Trophoblast cell (in vitro differentiated cells and primary cell): ENCODE results near the gene ENO2.

Source experiments
- DNase-seq, 2 donors: peaks; one replicate each; pipeline ENCODE4 v3.0.0-alpha.2; 2016
- H2AFZ ChIP-seq: 2 replicates; pipeline ENCODE4 v1.6.1; 2013; ENCODE audit warnings: low read length, moderate library complexity, mild to moderate bottlenecking; ENCODE audit not compliant: insufficient read depth, poor library complexity
- H2AK5ac ChIP-seq: 2 replicates; pipeline ENCODE4 v1.6.1; 2013; ENCODE audit warnings: mild to moderate bottlenecking, low read length
- H2BK120ac ChIP-seq: 2 replicates; pipeline ENCODE4 v1.6.1; 2013; ENCODE audit warnings: low read length, mild to moderate bottlenecking, moderate library complexity; ENCODE audit not compliant: insufficient read depth, poor library complexity
- H2BK12ac ChIP-seq: 2 replicates; pipeline ENCODE4 v1.6.1; 2013; ENCODE audit warnings: mild to moderate bottlenecking, low read length, moderate library complexity
- H2BK5ac ChIP-seq: 2 replicates; pipeline ENCODE4 v1.6.1; 2013; ENCODE audit warnings: low read length, low read depth, moderate library complexity, mild to moderate bottlenecking; ENCODE audit not compliant: poor library complexity
- H3K14ac ChIP-seq: 2 replicates; pipeline ENCODE4 v1.6.1; 2013; ENCODE audit warnings: mild to moderate bottlenecking, low read length
- H3K18ac ChIP-seq: 2 replicates; pipeline ENCODE4 v1.6.1; 2013; ENCODE audit warnings: mild to moderate bottlenecking, low read length
- H3K23ac ChIP-seq: 2 replicates; pipeline ENCODE4 v1.6.1; 2013; ENCODE audit warnings: low read length
- H3K27ac ChIP-seq: 2 replicates; pipeline ENCODE4 v1.5.1; 2013; ENCODE audit warnings: low read depth, mild to moderate bottlenecking, inconsistent platforms, low read length, moderate library complexity
- H3K27me3 ChIP-seq: 2 replicates; pipeline ENCODE4 v1.6.1; 2013; ENCODE audit warnings: inconsistent platforms, mild to moderate bottlenecking, low read length, moderate library complexity; ENCODE audit not compliant: insufficient read depth
- H3K36me3 ChIP-seq, 2 experiments: 1 replicate in 1 of 2; 2 replicates in 1 of 2; pipeline ENCODE4 v1.6.1; 2013; ENCODE audit warnings: low read length in 2 of 2, mild to moderate bottlenecking in 2 of 2, moderate library complexity in 1 of 2; ENCODE audit not compliant: insufficient read depth in 2 of 2, control insufficient read depth in 1 of 2
- H3K4ac ChIP-seq: 2 replicates; pipeline ENCODE4 v1.6.1; 2013; ENCODE audit warnings: low read depth, mild to moderate bottlenecking, low read length, moderate library complexity
- H3K4me1 ChIP-seq, 2 experiments: 1 replicate in 1 of 2; 2 replicates in 1 of 2; pipeline ENCODE4 v1.6.1; 2013; ENCODE audit warnings: low read length in 2 of 2, mild to moderate bottlenecking in 2 of 2, moderate library complexity in 1 of 2; ENCODE audit not compliant: insufficient read depth in 2 of 2, control insufficient read depth in 1 of 2
- H3K4me2 ChIP-seq: 2 replicates; pipeline ENCODE4 v1.6.1; 2013; ENCODE audit warnings: inconsistent platforms, mild to moderate bottlenecking, low read length, moderate library complexity
- H3K4me3 ChIP-seq: 2 replicates; pipeline ENCODE4 v1.5.1; 2013; ENCODE audit warnings: mild to moderate bottlenecking, low read depth, low read length, inconsistent platforms
- H3K79me1 ChIP-seq: one replicate; pipeline ENCODE4 v1.6.1; 2013; ENCODE audit warnings: low read length
- H3K79me2 ChIP-seq: 2 replicates; pipeline ENCODE4 v1.6.1; 2013; ENCODE audit warnings: low read length, mild to moderate bottlenecking; ENCODE audit not compliant: control insufficient read depth, insufficient read depth, poor library complexity
- H3K9ac ChIP-seq: 2 replicates; pipeline ENCODE4 v1.6.1; 2013; ENCODE audit warnings: mild to moderate bottlenecking, low read length
- H3K9me3 ChIP-seq: 2 replicates; pipeline ENCODE4 v1.6.1; 2013; ENCODE audit warnings: low read depth, mild to moderate bottlenecking, control low read depth, inconsistent platforms, low read length; ENCODE audit not compliant: insufficient read depth
- H4K12ac ChIP-seq: 2 replicates; pipeline ENCODE4 v1.6.1; 2013; ENCODE audit warnings: low read depth, mild to moderate bottlenecking, low read length, moderate library complexity
- H4K8ac ChIP-seq: 2 replicates; pipeline ENCODE4 v1.6.1; 2013; ENCODE audit warnings: low read depth, mild to moderate bottlenecking, low read length, moderate library complexity
- H4K91ac ChIP-seq: one replicate; pipeline ENCODE4 v1.6.1; 2013; ENCODE audit warnings: low read depth, mild to moderate bottlenecking, low read length, moderate library complexity
- WGBS: extraction: QIAGEN DNeasy Blood & Tissue Kit; methylation state at CpG from one replicate; pipeline ENCODE4 v1.1.7; 2013; ENCODE audit warnings: missing lambda C conversion rate; ENCODE audit not compliant: insufficient read length, insufficient coverage; ENCODE audit errors: extremely low coverage; 5-methylcytosine and 5-hydroxymethylcytosine counted together

ENO2 gene

DNA sequence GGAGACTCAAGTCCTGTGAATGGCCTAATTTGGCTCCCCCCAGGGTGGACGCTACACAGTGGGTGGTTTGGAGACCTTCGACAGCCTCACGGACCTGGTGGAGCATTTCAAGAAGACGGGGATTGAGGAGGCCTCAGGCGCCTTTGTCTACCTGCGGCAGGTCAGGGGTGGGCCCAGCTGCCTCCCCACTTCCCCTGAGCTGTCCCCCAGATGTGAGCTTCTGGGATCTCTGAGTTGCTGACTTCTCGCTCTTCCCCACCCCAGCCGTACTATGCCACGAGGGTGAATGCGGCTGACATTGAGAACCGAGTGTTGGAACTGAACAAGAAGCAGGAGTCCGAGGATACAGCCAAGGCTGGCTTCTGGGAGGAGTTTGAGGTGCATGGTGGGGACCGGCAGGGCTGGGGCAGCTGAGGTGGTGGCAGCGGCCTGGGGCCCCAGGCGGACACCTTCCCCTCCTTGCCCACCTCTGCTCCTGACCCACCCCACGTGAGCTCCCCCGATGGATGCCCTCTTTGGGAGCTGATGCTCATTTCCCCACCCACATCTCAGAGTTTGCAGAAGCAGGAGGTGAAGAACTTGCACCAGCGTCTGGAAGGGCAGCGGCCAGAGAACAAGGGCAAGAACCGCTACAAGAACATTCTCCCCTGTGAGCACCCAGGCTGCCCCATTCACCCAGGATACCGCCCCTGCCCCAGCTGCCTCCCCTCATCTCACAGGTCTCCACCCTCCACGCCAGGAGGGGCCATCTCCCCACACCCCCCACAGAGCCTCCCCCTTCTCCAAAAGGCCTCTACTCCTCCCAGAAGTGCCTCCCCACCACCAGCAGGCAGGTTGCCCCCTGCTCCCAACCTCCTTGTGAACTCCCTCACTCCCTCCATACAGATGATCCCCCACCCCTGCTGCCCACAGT lies 41.0 kb downstream of the ENO2 start:
- Histone ChIP-seq H3K4me2 (no peak overlapping the region), H3K4me1 (peaks cover 5 to 10% of the 10 kb centered on the region in 2 experiments), H2AK5ac (no peak overlapping the region), H2AFZ (no peak overlapping the region), H3K14ac (no peak overlapping the region), H3K9ac (no peak overlapping the region), H2BK5ac (no peak overlapping the region), H4K12ac (no peak overlapping the region), H3K27ac (no peak overlapping the region), H3K4me3 (no peak overlapping the region), H3K36me3 (peaks cover 10 to 15% of the 10 kb centered on the region in 2 experiments), H4K91ac (no peak overlapping the region), H3K27me3 (no peaks in the 10 kb centered on the region), H2BK12ac (no peak overlapping the region), H4K8ac (no peak overlapping the region), H3K4ac (no peak overlapping the region), H3K79me2 (no peaks in the 10 kb centered on the region), H3K9me3 (no peaks in the 10 kb centered on the region), H3K79me1 (no peaks in the 10 kb centered on the region), H3K18ac (no peak overlapping the region), H3K23ac (no peak overlapping the region), H2BK120ac (no peak overlapping the region)
- no peak for DNase-seq
- WGBS = no CpG with 5 or more reads among the region's 22 CpGs

DNA sequence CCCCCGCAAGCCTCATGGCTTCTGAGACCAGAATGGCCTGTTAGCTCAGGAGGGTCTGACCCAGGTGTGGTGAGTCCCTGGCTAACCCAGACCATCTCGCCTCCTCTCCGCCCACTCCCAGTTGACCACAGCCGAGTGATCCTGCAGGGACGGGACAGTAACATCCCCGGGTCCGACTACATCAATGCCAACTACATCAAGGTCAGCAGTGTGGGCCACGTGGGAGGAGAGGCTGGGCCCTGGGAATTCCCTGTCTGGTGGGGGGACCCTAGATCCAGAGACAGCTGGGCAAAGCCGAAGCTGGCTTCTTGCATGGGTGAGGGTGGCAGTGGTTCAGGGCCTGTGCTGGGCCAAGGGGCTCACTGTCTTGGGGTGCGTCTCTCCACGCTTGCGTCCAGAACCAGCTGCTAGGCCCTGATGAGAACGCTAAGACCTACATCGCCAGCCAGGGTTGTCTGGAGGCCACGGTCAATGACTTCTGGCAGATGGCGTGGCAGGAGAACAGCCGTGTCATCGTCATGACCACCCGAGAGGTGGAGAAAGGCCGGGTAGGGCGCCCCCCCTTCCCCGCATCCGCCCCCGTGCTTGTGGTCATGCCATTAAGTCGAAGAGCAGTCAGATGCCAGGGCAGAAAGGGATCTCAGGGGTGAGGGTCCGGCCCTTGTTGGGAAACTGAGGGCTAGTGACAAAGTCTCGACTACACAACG lies 41.8 kb downstream of the ENO2 start:
- Histone ChIP-seq H4K12ac (no peak overlapping the region), H3K4me3 (no peak overlapping the region), H4K91ac (no peak overlapping the region)

DNA sequence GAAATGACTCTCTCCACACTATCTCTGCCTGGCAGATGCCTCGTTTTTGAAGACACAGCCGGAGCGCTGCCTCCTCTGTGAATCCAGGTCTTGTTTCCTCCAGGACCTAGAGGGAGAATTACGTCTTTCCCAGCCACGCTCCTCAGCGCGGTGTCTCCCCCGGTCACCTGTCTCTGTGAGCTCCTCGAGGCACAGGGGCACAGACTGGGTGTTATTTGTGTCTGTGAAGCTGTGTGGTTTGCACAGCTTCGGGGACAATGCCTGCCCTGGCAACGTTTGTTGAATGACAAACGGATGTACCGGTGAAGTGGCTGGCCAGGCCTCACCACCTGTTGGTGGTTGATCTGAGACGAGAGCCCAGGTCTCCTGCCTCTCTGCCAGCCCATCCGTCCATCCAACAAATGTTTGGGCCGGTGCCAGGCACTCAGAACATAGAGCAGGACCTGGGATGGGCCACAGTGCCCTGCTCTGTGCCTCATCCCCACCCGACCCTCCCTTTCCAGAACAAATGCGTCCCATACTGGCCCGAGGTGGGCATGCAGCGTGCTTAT lies 42.8 kb downstream of the ENO2 start:
- Histone ChIP-seq H3K9me3 (no peaks in the 10 kb centered on the region), H4K91ac (no peak overlapping the region), H3K4ac (no peak overlapping the region), H4K8ac (no peak overlapping the region), H3K79me1 (peaks cover 10% of the 10 kb centered on the region), H3K79me2 (no peaks in the 10 kb centered on the region), H2BK120ac (no peak overlapping the region), H4K12ac (no peak overlapping the region), H3K36me3 (peaks cover 12 to 16% of the 10 kb centered on the region in 2 experiments), H3K4me2 (no peak overlapping the region), H3K4me1 (peaks cover 0 to 8% of the 10 kb centered on the region in 2 experiments), H2AK5ac (no peak overlapping the region), H3K4me3 (no peak overlapping the region), H2BK12ac (no peak overlapping the region), H3K27ac (no peak overlapping the region), H2AFZ (no peak overlapping the region), H3K23ac (no peak overlapping the region), H3K9ac (no peak overlapping the region), H2BK5ac (no peak overlapping the region), H3K14ac (no peak overlapping the region), H3K18ac (no peak overlapping the region), H3K27me3 (no peaks in the 10 kb centered on the region)
- no CpG with 5 or more reads among the region's 20 CpGs for whole genome bisulfite sequencing
- no peak for DNase-seq

More for the DNA sequence above, 41.8 kb downstream of the ENO2 start:
- H3K4me2 ChIP-seq = no peak overlapping the region
- no peak overlapping the region for H2BK120ac ChIP-seq
- peaks cover under 1% of the 10 kb centered on the region for H3K79me1 ChIP-seq
- WGBS = no CpG with 5 or more reads among the region's 28 CpGs
- H2AK5ac ChIP-seq = no peak overlapping the region
- H3K9me3 ChIP-seq = no peaks in the 10 kb centered on the region
- no peaks in the 10 kb centered on the region for H3K79me2 ChIP-seq
- H2BK5ac ChIP-seq = no peak overlapping the region
- H2AFZ ChIP-seq = no peak overlapping the region
- no peak overlapping the region for H3K27ac ChIP-seq
- no peak overlapping the region for H2BK12ac ChIP-seq
- no peaks in the 10 kb centered on the region for H3K27me3 ChIP-seq
- peaks cover 12 to 16% of the 10 kb centered on the region in 2 experiments for H3K36me3 ChIP-seq
- no peak overlapping the region for H4K8ac ChIP-seq
- peaks cover 0 to 3% of the 10 kb centered on the region in 2 experiments for H3K4me1 ChIP-seq
- DNase-seq = no peak
- no peak overlapping the region for H3K9ac ChIP-seq
- no peak overlapping the region for H3K23ac ChIP-seq
- no peak overlapping the region for H3K18ac ChIP-seq
- H3K14ac ChIP-seq = no peak overlapping the region
- no peak overlapping the region for H3K4ac ChIP-seq

DNA sequence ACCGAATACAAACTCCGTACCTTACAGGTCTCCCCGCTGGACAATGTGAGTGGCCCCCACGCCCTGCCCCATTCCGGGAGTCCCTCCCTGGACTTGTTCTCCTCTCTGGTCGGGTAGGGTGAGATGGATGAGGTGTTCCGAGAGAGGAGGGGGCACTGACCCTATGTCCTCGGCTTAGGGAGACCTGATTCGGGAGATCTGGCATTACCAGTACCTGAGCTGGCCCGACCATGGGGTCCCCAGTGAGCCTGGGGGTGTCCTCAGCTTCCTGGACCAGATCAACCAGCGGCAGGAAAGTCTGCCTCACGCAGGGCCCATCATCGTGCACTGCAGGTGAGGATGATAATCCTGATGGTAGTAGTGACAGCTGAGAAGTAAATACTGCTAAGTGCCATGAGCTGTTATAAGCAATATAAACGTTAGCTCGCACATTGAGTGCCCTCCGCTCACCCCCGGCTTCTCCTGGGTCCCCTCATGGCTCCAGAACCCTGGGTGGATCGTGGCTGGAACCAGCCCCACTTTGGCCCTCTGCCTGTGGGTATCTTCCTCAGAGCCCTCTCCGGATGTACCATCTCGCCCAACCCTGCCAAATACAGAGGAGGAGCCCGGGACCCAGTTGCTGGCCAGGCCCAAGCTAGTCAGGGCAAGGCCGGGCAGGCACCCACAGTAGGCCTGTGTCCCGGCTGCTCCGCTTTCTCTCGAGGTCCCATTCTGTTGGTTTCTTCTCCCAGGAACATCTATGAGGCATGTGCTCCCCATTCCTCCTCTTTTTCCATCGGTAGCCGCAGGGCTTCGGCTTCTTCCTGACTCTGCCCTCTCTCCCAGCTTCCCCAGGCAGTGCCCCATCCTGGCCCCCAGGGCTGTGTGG lies 43.6 kb downstream of the ENO2 start:
- no peak overlapping the region for H3K4me2 ChIP-seq
- DNase-seq = no peak
- H4K91ac ChIP-seq = no peak overlapping the region
- no CpG with 5 or more reads among the region's 28 CpGs for WGBS
- no peak overlapping the region for H3K4me3 ChIP-seq
- H3K27ac ChIP-seq = no peak overlapping the region
- peaks cover 17% of the 10 kb centered on the region for H3K79me1 ChIP-seq
- H3K79me2 ChIP-seq = peaks cover 6% of the 10 kb centered on the region
- H3K18ac ChIP-seq = no peak overlapping the region
- H4K12ac ChIP-seq = no peak overlapping the region
- no peak overlapping the region for H4K8ac ChIP-seq
- peaks cover 6 to 13% of the 10 kb centered on the region in 2 experiments for H3K4me1 ChIP-seq
- no peaks in the 10 kb centered on the region for H3K9me3 ChIP-seq
- H3K4ac ChIP-seq = no peak overlapping the region
- H2AFZ ChIP-seq = no peak overlapping the region
- no peak overlapping the region for H2BK12ac ChIP-seq
- H3K23ac ChIP-seq = no peak overlapping the region
- H2BK120ac ChIP-seq = no peak overlapping the region
- no peak overlapping the region for H3K9ac ChIP-seq
- no peak overlapping the region for H2BK5ac ChIP-seq
- H3K36me3 ChIP-seq = peaks cover 12 to 16% of the 10 kb centered on the region in 2 experiments
- no peak overlapping the region for H2AK5ac ChIP-seq
- H3K14ac ChIP-seq = no peak overlapping the region
- H3K27me3 ChIP-seq = no peaks in the 10 kb centered on the region
